SJSA1 (cell line): ENCODE measurements around the gene ANKEF1. TPM values are rescaled to one million over a fixed set of nuclear protein-coding genes. Genes with fewer than 3 reads are reported as not detected.
A peak's percentile ranks its signal among the peaks of the same experiment; 100 is the strongest.

Experiments used
- DNase-seq, 2 experiments: peaks; one replicate each; pipeline ENCODE4 v3.0.0-alpha.2; 2015 to 2020; ENCODE audit warnings: low spot score in 2 of 2, low read depth in 1 of 2
- H3K27ac ChIP-seq: fragments of 250-450 bp; sonication (Bioruptor Pico); 2 replicates; pipeline ENCODE4 v1.5.1; 2020; ENCODE audit warnings: mild to moderate bottlenecking, moderate library complexity
- H3K27me3 ChIP-seq: fragments of 250-450 bp; sonication (Bioruptor Pico); replicated peaks from 2 replicates; pipeline ENCODE4 v1.5.1; 2020; ENCODE audit warnings: mild to moderate bottlenecking, moderate library complexity
- H3K36me3 ChIP-seq: fragments of 250-450 bp; sonication (Bioruptor Pico); 2 replicates; pipeline ENCODE4 v1.5.1; 2020; ENCODE audit warnings: mild to moderate bottlenecking
- H3K4me1 ChIP-seq: fragments of 250-450 bp; sonication (Bioruptor Pico); replicated peaks from 2 replicates; pipeline ENCODE4 v1.6.1; 2021; ENCODE audit warnings: mild to moderate bottlenecking
- H3K4me3 ChIP-seq: fragments of 250-450 bp; sonication (Bioruptor Pico); 2 replicates; pipeline ENCODE4 v1.5.1; 2020; ENCODE audit warnings: mild to moderate bottlenecking
- H3K9me3 ChIP-seq: fragments of 250-450 bp; sonication (Bioruptor Pico); replicated peaks from 2 replicates; pipeline ENCODE4 v1.5.1; 2020; ENCODE audit warnings: mild to moderate bottlenecking
- total RNA-seq: library from RNA; depleted of rRNA; stranded (reverse); fragments of >200 nt; shearing (Covaris generic); gene quantifications from 2 replicates; pipeline ENCODE4 v1.2.3, GENCODE V29; 2014; rRNA removed

Gene ANKEF1
- 0.18 and 0.25 TPM in 2 replicates for total RNA-seq

- H3K27me3 ChIP-seq: 0 out of 2 replicates have a peak, but pooled peaks cover 7% of the 10 kb centered on the region
Measured at GRCh38 chr20:10034717-10035571, at the start of gene ANKEF1. Gene ANKEF1, plus strand, starts transcription at chr20:10034987. Its CDS starts 3,315 bp downstream, at chr20:10038302.

GRCh38 chr20:9985281-9985680 lies 49.5 kb upstream of the ANKEF1 start:
- Histone ChIP-seq H3K4me3 (no peak overlapping the region), H3K36me3 (no peaks in the 10 kb centered on the region), H3K4me1 (no peaks in the 10 kb centered on the region), H3K27me3 (no peaks in the 10 kb centered on the region), H3K9me3 (no peaks in the 10 kb centered on the region), H3K27ac (no peak overlapping the region)
- no peak for DNase-seq

More at GRCh38 chr20:10034717-10035571, at the start of gene ANKEF1:
- Histone ChIP-seq H3K27ac (no peak within 1 kb of the TSS), H3K36me3 (no peaks in the 10 kb centered on the region), H3K4me3 (peak within 1 kb of the TSS; percentile 41), H3K9me3 (no peaks in the 10 kb centered on the region), H3K4me1 (peaks cover 4% of the 10 kb centered on the region; the same call in 1 of the 2 replicates)
- peak in 1 of 2 experiments; percentile 25 for DNase-seq

GRCh38 chr20:9985773-9986172 lies 49.0 kb upstream of the ANKEF1 start:
- Histone ChIP-seq H3K36me3 (no peaks in the 10 kb centered on the region), H3K4me1 (no peaks in the 10 kb centered on the region), H3K9me3 (no peaks in the 10 kb centered on the region), H3K27ac (no peak overlapping the region), H3K4me3 (no peak overlapping the region), H3K27me3 (no peaks in the 10 kb centered on the region)
- no peak for DNase-seq

GRCh38 chr20:9989066-9989724 lies 45.6 kb upstream of the ANKEF1 start:
- Histone ChIP-seq H3K27me3 (0 out of 2 replicates have a peak, but pooled peaks cover 3% of the 10 kb centered on the region), H3K9me3 (no peaks in the 10 kb centered on the region), H3K4me3 (no peak overlapping the region), H3K36me3 (no peaks in the 10 kb centered on the region), H3K4me1 (no peaks in the 10 kb centered on the region), H3K27ac (no peak overlapping the region)
- no peak for DNase-seq

DNA sequence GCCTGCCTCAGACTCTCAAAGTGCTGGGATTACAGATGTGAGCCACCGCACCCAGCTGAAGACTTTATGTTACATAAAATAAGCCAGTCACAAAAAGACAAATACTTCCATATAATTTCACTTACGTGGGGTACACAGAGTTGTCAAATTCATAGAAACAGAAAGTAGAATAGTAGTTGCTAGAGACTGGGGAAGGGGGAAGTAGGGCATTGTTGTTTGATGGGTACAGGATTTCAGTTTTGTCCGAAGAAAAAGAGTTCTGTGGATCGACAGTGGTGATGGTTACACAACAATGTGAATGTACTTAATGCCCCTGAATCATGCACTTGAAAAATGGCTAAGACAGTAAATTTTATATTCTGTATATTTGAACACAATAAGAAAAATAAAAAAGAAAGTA lies 41.6 kb upstream of the ANKEF1 start:
- no peak for DNase-seq
- Histone ChIP-seq H3K27ac (no peak overlapping the region), H3K27me3 (0 out of 2 replicates have a peak, but pooled peaks cover 3% of the 10 kb centered on the region), H3K4me1 (no peaks in the 10 kb centered on the region), H3K36me3 (no peaks in the 10 kb centered on the region), H3K9me3 (no peaks in the 10 kb centered on the region), H3K4me3 (no peak overlapping the region)

GRCh38 chr20:9994676-9995075 lies 40.1 kb upstream of the ANKEF1 start:
- H3K27ac ChIP-seq: no peak overlapping the region
- no peaks in the 10 kb centered on the region for H3K4me1 ChIP-seq
- H3K36me3 ChIP-seq: no peaks in the 10 kb centered on the region
- 0 out of 2 replicates have a peak, but pooled peaks cover 3% of the 10 kb centered on the region for H3K27me3 ChIP-seq
- DNase-seq: no peak
- H3K4me3 ChIP-seq: no peak overlapping the region
- H3K9me3 ChIP-seq: no peaks in the 10 kb centered on the region

- no peak for DNase-seq
- Histone ChIP-seq H3K27ac (no peak overlapping the region), H3K9me3 (no peaks in the 10 kb centered on the region), H3K4me1 (no peaks in the 10 kb centered on the region), H3K4me3 (no peak overlapping the region), H3K36me3 (no peaks in the 10 kb centered on the region), H3K27me3 (0 out of 2 replicates have a peak, but pooled peaks cover 3% of the 10 kb centered on the region)
Measured at GRCh38 chr20:9995510-9996272, 39.1 kb upstream of the ANKEF1 start.

DNA sequence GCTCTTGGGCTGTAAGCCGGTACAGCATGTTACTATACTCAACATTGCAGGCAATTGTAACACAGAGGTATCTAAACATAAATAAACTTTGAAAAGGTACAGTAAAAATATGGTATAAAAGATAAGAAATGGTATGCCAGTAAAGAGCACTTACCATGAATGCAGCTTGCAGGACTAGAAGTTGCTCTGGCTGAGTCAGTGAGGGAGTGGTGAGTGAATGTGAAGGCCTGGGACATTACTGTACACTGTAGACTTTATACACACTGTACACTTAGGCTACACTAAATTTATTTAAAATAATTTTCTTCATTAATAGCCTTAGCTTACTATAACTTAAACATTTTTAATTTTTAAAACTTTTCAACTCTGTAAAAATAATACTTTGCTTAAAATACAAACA lies 37.8 kb upstream of the ANKEF1 start:
- Histone ChIP-seq H3K27me3 (no peaks in the 10 kb centered on the region), H3K27ac (no peak overlapping the region), H3K4me1 (no peaks in the 10 kb centered on the region), H3K4me3 (no peak overlapping the region), H3K9me3 (no peaks in the 10 kb centered on the region), H3K36me3 (no peaks in the 10 kb centered on the region)
- DNase-seq: no peak

DNA sequence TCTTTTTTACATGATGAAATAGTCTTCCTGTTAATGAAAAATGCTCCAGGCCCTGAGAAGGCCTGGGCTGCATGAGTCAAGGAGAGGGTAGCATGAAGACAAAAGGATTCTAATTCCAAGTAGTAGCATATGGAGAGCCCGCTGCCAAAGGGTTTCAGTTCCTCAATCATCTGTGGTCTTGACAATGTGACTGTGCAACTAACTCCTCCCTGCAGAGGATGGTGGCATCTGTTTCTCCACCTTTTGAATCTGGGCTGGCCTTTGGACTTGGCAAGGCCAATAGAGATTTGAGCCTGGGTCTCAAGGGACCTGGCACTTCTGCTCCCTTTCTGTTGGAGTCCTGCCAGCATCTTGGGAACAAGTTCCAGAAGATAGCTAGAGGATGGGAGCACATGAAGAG lies 35.1 kb upstream of the ANKEF1 start:
- DNase-seq: no peak
- Histone ChIP-seq H3K27ac (no peak overlapping the region), H3K4me3 (no peak overlapping the region), H3K4me1 (no peaks in the 10 kb centered on the region), H3K27me3 (no peaks in the 10 kb centered on the region), H3K9me3 (no peaks in the 10 kb centered on the region), H3K36me3 (no peaks in the 10 kb centered on the region)

DNA sequence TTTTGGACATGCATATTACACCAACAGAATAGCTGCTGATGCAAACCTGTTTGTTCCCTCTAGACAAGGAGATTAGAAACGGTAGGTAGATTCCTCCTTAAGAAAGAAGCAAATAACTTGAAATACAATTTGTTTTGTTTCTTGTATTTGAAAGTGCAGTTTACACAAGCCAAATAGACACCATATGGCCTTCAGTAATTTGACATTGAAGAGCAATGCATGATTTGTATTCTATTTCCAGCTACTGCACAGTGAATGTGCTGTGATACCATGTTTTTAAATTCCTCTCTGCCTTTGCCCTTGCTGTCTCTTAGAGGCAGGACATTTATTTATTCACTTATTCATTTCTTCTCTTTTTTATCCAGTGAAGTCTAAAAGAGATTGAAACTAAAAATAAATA lies 31.9 kb upstream of the ANKEF1 start:
- Histone ChIP-seq H3K9me3 (no peaks in the 10 kb centered on the region), H3K27ac (no peak overlapping the region), H3K27me3 (no peaks in the 10 kb centered on the region), H3K4me3 (no peak overlapping the region), H3K36me3 (no peaks in the 10 kb centered on the region), H3K4me1 (no peaks in the 10 kb centered on the region)
- no peak for DNase-seq

DNA sequence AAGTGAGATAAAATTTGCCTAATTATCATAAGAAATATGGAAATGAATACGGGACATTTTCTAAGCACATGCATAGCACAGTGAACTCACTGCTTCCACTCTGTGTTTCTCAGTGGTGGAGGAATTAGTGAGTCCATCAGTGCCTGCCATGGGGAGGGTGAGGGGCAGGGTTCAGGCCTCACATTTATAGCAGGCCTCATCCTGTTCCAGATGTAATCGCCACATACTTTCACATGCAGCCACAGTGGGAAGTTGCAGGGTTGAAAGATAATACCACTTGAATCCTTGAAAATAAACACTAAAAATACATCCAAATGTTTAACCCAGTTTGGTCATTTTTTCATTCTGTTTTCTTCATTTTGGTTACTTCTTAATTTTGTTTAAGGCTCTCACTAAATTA lies 29.9 kb upstream of the ANKEF1 start:
- DNase-seq: no peak
- H3K9me3 ChIP-seq: no peaks in the 10 kb centered on the region
- no peak overlapping the region for H3K27ac ChIP-seq
- H3K36me3 ChIP-seq: no peaks in the 10 kb centered on the region
- H3K27me3 ChIP-seq: no peaks in the 10 kb centered on the region
- no peaks in the 10 kb centered on the region for H3K4me1 ChIP-seq
- H3K4me3 ChIP-seq: no peak overlapping the region

- Histone ChIP-seq H3K27me3 (no peaks in the 10 kb centered on the region), H3K4me1 (no peaks in the 10 kb centered on the region), H3K27ac (no peak overlapping the region), H3K9me3 (no peaks in the 10 kb centered on the region), H3K4me3 (no peak overlapping the region), H3K36me3 (no peaks in the 10 kb centered on the region)
- no peak for DNase-seq
Measured at GRCh38 chr20:10005885-10006284, 28.9 kb upstream of the ANKEF1 start.

- Histone ChIP-seq H3K27me3 (no peaks in the 10 kb centered on the region), H3K36me3 (no peaks in the 10 kb centered on the region), H3K4me1 (no peaks in the 10 kb centered on the region), H3K9me3 (no peaks in the 10 kb centered on the region), H3K27ac (no peak overlapping the region), H3K4me3 (no peak overlapping the region)
- DNase-seq: no peak
Measured at GRCh38 chr20:10006447-10007090, 28.2 kb upstream of the ANKEF1 start.
